ENCODE data around the gene FGGY. TPM values are rescaled to one million over a fixed set of nuclear protein-coding genes. Genes with fewer than 3 reads are reported as not detected.

FGGY gene
- total and polyA plus RNA-seq, 11 donors, result 7.2 to 42.9 (median 32.0) TPM

- Histone ChIP-seq H3K9me3 (peaks cover 0 to 7% (median 0%) of the 10 kb centered on the region in 12 donors), H3K4me3 (no peak overlapping the region), H3K27me3 (no peaks in the 10 kb centered on the region), H3K27ac (no peak overlapping the region), H3K36me3 (no peaks in the 10 kb centered on the region), H3K4me1 (peaks cover 0 to 18% (median 3%) of the 10 kb centered on the region in 12 donors)
- TF ChIP-seq POLR2A (IDR thresholded peaks at IDR 0.05), result no peak
- TF ChIP-seq CTCF (IDR thresholded peaks at IDR 0.05), result no peak
- intact Hi-C loops (cut with DNase I), result no loop called here
- no peak for DNase-seq
- ATAC-seq, result no peak
These were observed 417.3 kb downstream of the FGGY start for GRCh38 chr1:59714219-59714618.

- H3K9me3 ChIP-seq, result peaks cover 0 to 7% (median 0%) of the 10 kb centered on the region in 12 donors
- ATAC-seq (no peak), DNase-seq (no peak)
- no peak overlapping the region for H3K4me3 ChIP-seq
- peaks cover 0 to 25% (median 3%) of the 10 kb centered on the region in 12 donors for H3K4me1 ChIP-seq
- no peaks in the 10 kb centered on the region for H3K36me3 ChIP-seq
- 77 to 90% (median 88%) methylated on average over 1 of the region's 1 CpG for WGBS, 4 donors
- intact Hi-C loops (cut with DNase I), result loop anchor here in 1 of 10 donors (5.0 kb wide), 1 partner anchor 42 kb away; no protein-coding TSS in a partner anchor
- H3K27ac ChIP-seq, result no peak overlapping the region
- no peaks in the 10 kb centered on the region for H3K27me3 ChIP-seq
- TF ChIP-seq POLR2A (IDR thresholded peaks at IDR 0.05) (no peak), CTCF (IDR thresholded peaks at IDR 0.05) (no peak)
These were observed 418.1 kb downstream of the FGGY start for GRCh38 chr1:59714966-59715365.

- ATAC-seq (no peak), DNase-seq (no peak)
- Histone ChIP-seq H3K4me1 (peaks cover 0 to 32% (median 4%) of the 10 kb centered on the region in 12 donors), H3K27ac (no peak overlapping the region), H3K4me3 (no peak overlapping the region), H3K9me3 (no peaks in the 10 kb centered on the region), H3K36me3 (no peaks in the 10 kb centered on the region), H3K27me3 (no peaks in the 10 kb centered on the region)
- no peak for TF ChIP-seq POLR2A (IDR thresholded peaks at IDR 0.05)
- TF ChIP-seq CTCF (IDR thresholded peaks at IDR 0.05), result no peak
- WGBS, 4 donors, result 88 to 92% (median 89%) methylated on average over 3 of the region's 3 CpGs
- intact Hi-C loops (cut with DNase I), result loop anchor here in 1 of 10 donors (5.0 kb wide), 1 partner anchor 40 kb away; no protein-coding TSS in a partner anchor
These were observed 419.9 kb downstream of the FGGY start for GRCh38 chr1:59716832-59717231.

GRCh38 chr1:59718064-59718988 is 421.4 kb downstream of the FGGY start:
- DNase-seq (no peak), ATAC-seq (peak; percentile 49 to 90 (median 74))
- intact Hi-C loops (cut with DNase I), result loop anchor here in 1 of 10 donors (5.0 kb wide), 1 partner anchor 39 kb away; no protein-coding TSS in a partner anchor
- TF ChIP-seq CTCF (IDR thresholded peaks at IDR 0.05) (peak in 7 of 12 donors; percentile 25 to 46 (median 38)), POLR2A (IDR thresholded peaks at IDR 0.05) (no peak)
- peak overlapping the region in 11 of 12 donors; percentile 0 to 81 (median 42) for H3K27ac ChIP-seq
- H3K4me3 ChIP-seq, result no peak overlapping the region
- WGBS, 4 donors, result 73 to 84% (median 79%) methylated on average over 7 of the region's 7 CpGs
- peaks cover 0 to 32% (median 4%) of the 10 kb centered on the region in 12 donors for H3K4me1 ChIP-seq
- no peaks in the 10 kb centered on the region for H3K27me3 ChIP-seq
- no peaks in the 10 kb centered on the region for H3K36me3 ChIP-seq
- H3K9me3 ChIP-seq, result peaks cover 0 to 6% (median 0%) of the 10 kb centered on the region in 12 donors
